Ammon's horn (tissue), 1 donor: ENCODE data around the gene ALDH16A1.
A peak's percentile ranks its signal among the peaks of the same experiment; 100 is the strongest.

Experiments used
- DNase-seq: peaks from one replicate; pipeline ENCODE4 v3.0.0-alpha.2; 2016; ENCODE audit warnings: low spot score

The ALDH16A1 gene

GRCh38 chr19:49453013-49453756 is at the start of gene ALDH16A1:
TSS of gene ALDH16A1 (plus strand) at chr19:49453225. CDS start at chr19:49453332, 107 bp downstream.
- DNase-seq: peak; percentile 99

GRCh38 chr19:49403404-49404187 is 49.4 kb upstream of the ALDH16A1 start:
- no peak for DNase-seq

- DNase-seq: no peak
Observed at GRCh38 chr19:49407079-49407478, 45.9 kb upstream of the ALDH16A1 start.

- DNase-seq: no peak
Observed at GRCh38 chr19:49407482-49408015, 45.5 kb upstream of the ALDH16A1 start.

GRCh38 chr19:49408816-49409440 is 44.1 kb upstream of the ALDH16A1 start:
- DNase-seq: no peak

- no peak for DNase-seq
Observed at GRCh38 chr19:49409441-49410029, 43.5 kb upstream of the ALDH16A1 start.

GRCh38 chr19:49411681-49412326 is 41.2 kb upstream of the ALDH16A1 start:
- no peak for DNase-seq

GRCh38 chr19:49413348-49413747 is 39.7 kb upstream of the ALDH16A1 start:
- DNase-seq: no peak

GRCh38 chr19:49414256-49414655 is 38.8 kb upstream of the ALDH16A1 start:
- DNase-seq: no peak

- DNase-seq: no peak
Observed at GRCh38 chr19:49415102-49415809, 37.8 kb upstream of the ALDH16A1 start.

GRCh38 chr19:49415810-49416200 is 37.2 kb upstream of the ALDH16A1 start:
- DNase-seq: no peak

- no peak for DNase-seq
Observed at GRCh38 chr19:49417088-49417487, 35.9 kb upstream of the ALDH16A1 start.

- no peak for DNase-seq
Observed at GRCh38 chr19:49418511-49418910, 34.5 kb upstream of the ALDH16A1 start.

GRCh38 chr19:49419173-49419572 is 33.9 kb upstream of the ALDH16A1 start:
- no peak for DNase-seq

- no peak for DNase-seq
Observed at GRCh38 chr19:49420227-49420626, 32.8 kb upstream of the ALDH16A1 start.

- DNase-seq: no peak
Observed at GRCh38 chr19:49421039-49421877, 31.8 kb upstream of the ALDH16A1 start.

GRCh38 chr19:49421878-49422202 is 31.2 kb upstream of the ALDH16A1 start:
- DNase-seq: no peak

GRCh38 chr19:49422407-49423070 is 30.5 kb upstream of the ALDH16A1 start:
- no peak for DNase-seq

- DNase-seq: no peak
Observed at GRCh38 chr19:49423071-49423984, 29.7 kb upstream of the ALDH16A1 start, which contains the start of gene PTH2. TSS of gene PTH2 (minus strand) at chr19:49423441. CDS start at chr19:49423339, 102 bp downstream.
